Stimulated activated CD4-positive, alpha-beta T cell treated with anti-CD3 and anti-CD28 coated beads, Interleukin-12 subunit alpha, Interleukin-12 subunit beta, amount 100 ng/mL, for 4 hours (primary cell): ENCODE measurements around the gene MAP3K10.
"Not testable (repeated sequence)": the region's sequence is repeated elsewhere in the genome, so short reads cannot be mapped to it uniquely, and the experiment has no call there.

Source experiments
- DNase-seq: peaks from one replicate; pipeline ENCODE4 v3.0.0-alpha.2; 2020

Gene MAP3K10

DNA sequence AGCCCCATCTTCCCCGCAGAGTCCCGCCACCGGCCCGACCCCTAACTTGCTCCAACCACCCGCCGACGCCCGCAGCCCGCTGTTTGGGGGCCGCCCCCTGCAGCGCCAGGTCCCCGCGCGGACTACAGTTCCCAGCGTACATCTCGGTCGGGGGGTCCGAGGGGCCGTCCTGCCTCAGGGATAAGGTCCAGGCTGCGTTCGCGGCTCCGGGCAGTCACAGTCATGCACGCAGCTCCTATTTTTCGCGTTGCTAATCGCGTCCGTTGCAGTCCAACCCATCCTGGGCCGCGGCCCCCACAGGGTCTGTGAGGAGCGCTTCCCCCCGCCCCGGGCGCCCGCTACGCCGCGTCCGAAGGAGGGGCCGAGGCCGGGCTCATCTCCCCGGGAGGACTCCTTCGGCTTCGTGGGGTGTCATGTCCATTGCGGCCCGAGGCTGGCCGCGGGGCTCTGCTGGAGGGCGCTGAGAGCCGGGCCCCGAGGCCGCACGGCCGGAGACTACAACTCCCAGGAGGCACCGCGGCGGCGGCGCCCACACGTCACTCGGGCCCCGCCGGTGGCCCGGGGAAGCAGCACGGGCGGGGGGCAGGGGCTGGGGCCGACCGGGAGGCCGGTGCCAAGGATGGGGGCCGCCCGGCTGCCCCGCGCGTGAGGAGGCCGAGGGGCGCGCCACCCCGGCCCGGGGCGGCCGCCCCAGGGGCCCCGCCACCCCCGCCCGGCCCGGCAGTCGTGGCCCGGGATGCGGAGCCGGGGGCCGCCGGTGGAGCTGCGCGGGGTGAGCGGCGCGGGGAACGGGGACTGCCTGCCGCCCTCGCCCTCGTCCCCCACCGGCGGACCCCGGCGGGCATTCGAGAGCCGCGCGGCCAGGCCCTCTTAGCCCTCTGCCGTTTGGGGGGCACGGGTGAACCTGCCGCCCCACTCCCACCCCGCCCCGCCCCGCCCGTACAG, at the start of gene MAP3K10:
MAP3K10 (plus strand) TSS at position 536 of the 945 bp plus-strand sequence. CDS start 606 bp downstream, outside the sequence.
- peak; percentile 73 for DNase-seq

DNA sequence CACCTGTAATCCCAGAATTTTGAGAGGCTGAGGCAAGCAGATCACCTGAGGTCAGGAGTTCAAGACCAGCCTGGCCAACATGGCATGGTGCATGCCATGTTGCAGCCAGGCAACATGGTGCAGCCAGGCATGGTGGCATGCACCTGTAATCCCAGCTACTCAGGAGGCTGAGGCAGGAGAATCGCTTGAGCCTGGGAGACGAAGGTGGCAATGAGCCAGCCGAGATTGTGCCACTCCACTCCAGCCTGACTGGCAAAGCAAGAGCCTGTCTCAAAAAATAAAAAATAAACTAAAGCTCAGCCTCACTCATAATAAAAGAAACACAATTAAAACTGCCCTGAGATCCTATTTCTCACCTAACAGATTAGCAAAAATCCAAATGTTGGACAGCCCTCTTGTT, 49.7 kb upstream of the MAP3K10 start:
- DNase-seq = no peak

- no peak for DNase-seq
These were observed 47.6 kb upstream of the MAP3K10 start for GRCh38 chr19:40143612-40144011.

DNA sequence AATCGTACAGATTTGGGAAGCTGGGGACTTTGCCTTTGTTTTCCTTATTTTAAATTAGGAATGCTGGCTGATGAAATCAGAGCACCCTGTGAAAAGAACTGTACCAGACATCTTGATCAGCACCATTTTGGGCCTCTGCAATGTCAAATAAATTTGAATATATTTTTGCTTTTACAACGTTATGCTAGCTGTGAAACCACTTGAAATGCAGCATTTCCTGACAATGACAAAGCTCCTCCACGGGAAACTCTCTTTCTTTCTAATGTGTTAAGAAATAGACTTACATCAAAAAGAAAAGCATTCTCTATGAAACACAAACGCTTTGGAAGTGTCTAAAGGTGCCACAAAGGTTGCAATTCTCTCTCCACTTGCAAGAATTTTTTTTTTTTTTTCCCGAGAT, 47.1 kb upstream of the MAP3K10 start:
- DNase-seq = no peak

- no peak for DNase-seq
These were observed 46.1 kb upstream of the MAP3K10 start for GRCh38 chr19:40144947-40145748.

- not testable (repeated sequence) for DNase-seq
These were observed 45.5 kb upstream of the MAP3K10 start for GRCh38 chr19:40145749-40146029.

- DNase-seq = no peak
These were observed 43.9 kb upstream of the MAP3K10 start for GRCh38 chr19:40147338-40147692.

- DNase-seq = no peak
These were observed 43.4 kb upstream of the MAP3K10 start for GRCh38 chr19:40147693-40148347.

GRCh38 chr19:40149501-40149900, 41.7 kb upstream of the MAP3K10 start:
- DNase-seq = no peak

DNA sequence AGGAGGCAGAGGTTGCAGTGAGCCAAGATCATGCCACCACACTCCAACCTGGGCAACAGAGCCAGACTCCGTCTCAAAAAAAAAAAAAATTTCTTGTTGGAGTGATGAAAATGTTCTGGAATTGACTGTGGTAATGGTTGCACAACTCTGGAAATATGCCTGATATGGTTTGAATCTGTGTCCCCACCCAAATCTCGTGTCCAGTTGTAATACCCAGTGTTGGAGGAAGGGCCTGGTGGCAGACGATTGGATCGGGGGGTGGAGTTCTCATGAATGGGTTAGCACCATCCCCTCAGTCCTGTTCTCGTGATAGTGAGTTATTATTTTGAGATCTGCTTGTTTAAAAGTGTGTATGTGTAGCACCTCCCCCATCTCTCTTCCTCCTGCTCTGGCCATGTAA, 41.1 kb upstream of the MAP3K10 start:
- DNase-seq = no peak

DNA sequence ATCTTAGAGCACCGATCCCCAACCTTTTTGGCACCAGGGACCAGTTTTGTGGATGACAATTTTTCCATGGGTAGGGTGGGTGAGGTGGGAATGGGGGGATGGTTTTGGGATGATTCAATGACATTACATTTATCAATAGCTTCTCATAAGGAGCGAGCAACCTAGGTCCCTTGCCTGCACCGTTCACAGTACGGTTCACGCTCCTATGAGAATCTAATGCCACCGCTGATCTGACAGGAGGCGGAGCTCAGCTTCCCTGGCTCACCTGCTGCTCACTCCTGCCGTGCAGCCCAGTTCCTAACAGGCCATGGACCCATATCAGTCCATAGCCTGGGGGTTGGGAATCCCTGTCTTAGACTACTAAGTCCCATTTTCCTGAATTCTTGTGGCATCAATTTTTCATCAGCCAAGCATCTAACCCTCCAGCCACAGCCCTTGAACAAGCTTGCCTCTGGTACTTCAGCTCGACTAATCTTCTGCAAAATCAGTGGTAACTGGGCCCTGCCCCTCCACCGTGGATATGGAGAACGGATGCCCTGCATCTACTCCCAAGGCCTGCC, 37.0 kb upstream of the MAP3K10 start:
- no peak for DNase-seq

DNA sequence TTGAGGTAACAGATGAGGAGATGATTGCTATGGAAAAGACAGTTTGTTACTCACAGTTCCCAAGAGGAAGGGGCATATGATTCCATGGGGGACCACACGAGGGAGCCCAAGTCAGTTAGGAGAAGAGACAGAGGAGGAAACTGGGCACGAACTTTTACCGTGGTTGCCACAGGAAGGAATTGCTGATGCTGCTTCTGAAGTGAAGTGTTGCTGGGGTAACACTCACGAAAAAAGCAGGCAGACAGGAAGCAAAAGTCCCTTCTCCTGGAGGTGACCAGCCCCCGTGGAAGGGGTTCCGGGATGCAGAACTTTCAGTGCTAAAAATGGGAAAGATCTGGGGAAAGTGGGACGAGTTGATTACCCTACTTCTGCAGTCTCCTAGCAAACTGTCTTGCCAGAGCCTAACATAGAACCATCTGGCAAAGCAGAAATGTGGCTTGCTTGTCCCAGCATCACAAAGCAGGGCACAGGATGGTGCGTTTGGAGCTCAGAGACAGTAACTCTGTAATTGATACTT, 35.4 kb upstream of the MAP3K10 start:
- DNase-seq = no peak

GRCh38 chr19:40157059-40157458, 34.2 kb upstream of the MAP3K10 start:
- DNase-seq = no peak

DNA sequence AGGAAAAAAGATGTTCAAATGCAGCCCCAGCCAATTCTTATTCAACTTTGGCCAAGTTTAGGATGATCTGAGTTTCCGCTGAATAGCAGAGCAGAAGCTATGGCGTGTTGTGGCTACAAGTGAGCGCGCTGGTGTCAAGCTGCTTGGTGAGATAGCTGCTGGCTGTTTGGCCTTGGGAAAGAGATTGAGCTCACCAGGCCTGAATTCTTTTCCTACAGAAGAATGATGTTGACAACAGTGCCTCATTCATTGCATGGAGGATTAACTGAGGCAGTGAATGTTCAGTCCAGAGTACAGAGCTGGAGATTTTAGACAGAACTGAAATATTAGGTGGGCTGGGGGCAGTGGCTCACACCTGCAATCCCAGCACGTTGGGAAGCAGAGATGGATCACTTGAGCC, 31.5 kb upstream of the MAP3K10 start:
- no peak for DNase-seq

- no peak for DNase-seq
These were observed 29.1 kb upstream of the MAP3K10 start for GRCh38 chr19:40162104-40162503.

- no peak for DNase-seq
These were observed 27.6 kb upstream of the MAP3K10 start for GRCh38 chr19:40163541-40164129.

- peak; percentile 57 for DNase-seq
These were observed 25.8 kb upstream of the MAP3K10 start for GRCh38 chr19:40165362-40165937.

DNA sequence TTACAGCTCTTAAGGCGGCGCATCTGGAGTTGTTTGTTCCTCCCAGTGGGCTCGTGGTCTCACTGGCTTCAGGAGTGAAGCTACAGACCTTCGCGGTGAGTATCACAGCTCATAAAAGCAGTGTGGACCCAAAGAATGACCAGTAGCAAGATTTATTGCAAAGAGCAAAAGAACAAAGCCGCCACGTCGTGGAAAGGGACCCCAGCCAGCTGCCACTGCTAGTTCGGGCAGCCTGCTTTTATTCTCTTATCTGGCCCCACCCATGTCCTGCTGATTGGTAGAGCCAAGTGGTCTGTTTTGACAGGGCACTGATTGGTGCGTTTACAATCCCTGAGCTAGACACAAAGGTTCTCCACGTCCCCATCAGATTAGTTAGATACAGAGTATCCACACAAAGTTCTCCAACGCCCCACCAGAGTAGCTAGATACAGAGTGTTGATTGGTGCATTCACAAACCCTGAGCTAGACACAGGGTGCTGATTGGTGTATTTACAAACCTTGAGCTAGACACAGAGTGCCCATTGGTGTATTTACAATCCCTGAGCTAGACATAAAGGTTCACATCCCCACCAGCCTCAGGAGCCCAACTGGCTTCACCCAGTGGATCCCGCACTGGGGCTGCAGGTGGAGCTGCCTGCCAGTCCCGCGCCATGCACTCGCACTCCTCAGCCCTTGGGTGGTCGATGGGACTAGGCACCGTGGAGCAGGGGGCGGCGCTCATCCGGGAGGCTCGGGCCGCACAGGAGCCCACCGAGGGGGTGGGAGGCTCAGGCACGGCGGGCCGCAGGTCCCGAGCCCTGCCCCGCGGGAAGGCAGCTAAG, 21.5 kb upstream of the MAP3K10 start:
- DNase-seq = not testable (repeated sequence)

GRCh38 chr19:40170303-40170989, 20.8 kb upstream of the MAP3K10 start:
- not testable (repeated sequence) for DNase-seq

- DNase-seq = not testable (repeated sequence)
These were observed 19.9 kb upstream of the MAP3K10 start for GRCh38 chr19:40171293-40171692.

- DNase-seq = no peak
These were observed 17.1 kb upstream of the MAP3K10 start for GRCh38 chr19:40174092-40174491.
